NK-92 (cell line): ENCODE results near the gene INCA1.

Experiments
- DNase-seq: peaks from one replicate; lab custom pipeline; 2025; ENCODE audit not compliant: unreplicated experiment; lab: John Stamatoyannopoulos, UW

Gene INCA1

GRCh38 chr17:5014357-5014756 lies 17.0 kb upstream of the INCA1 start:
- DNase-seq: no peak

GRCh38 chr17:5011928-5012327 lies 14.6 kb upstream of the INCA1 start:
- DNase-seq: no peak

- DNase-seq: no peak
Observed at GRCh38 chr17:5003214-5003867, 6.0 kb upstream of the INCA1 start.

- no peak for DNase-seq
Observed at GRCh38 chr17:5002121-5002788, 4.9 kb upstream of the INCA1 start.

GRCh38 chr17:5000237-5000639 lies 2.9 kb upstream of the INCA1 start:
- DNase-seq: no peak

GRCh38 chr17:4999430-5000093 lies 2.2 kb upstream of the INCA1 start:
- no peak for DNase-seq

- no peak for DNase-seq
Observed at GRCh38 chr17:4998732-4999429, 1.6 kb upstream of the INCA1 start.

GRCh38 chr17:4998027-4998731 lies 857 bp upstream of the INCA1 start:
- no peak for DNase-seq

- DNase-seq: no peak
Observed at GRCh38 chr17:4994081-4994595, 3.2 kb downstream of the INCA1 start.

- no peak for DNase-seq
Observed at GRCh38 chr17:4987767-4988567, 9.4 kb downstream of the INCA1 start.

GRCh38 chr17:4986951-4987766 lies 10.2 kb downstream of the INCA1 start, which contains the start of gene CAMTA2:
CAMTA2 (minus strand) TSS chr17:4987675; CDS start chr17:4986222, 1,453 bp downstream.
- DNase-seq: no peak

- DNase-seq: no peak
Observed at GRCh38 chr17:4986403-4986802, 10.9 kb downstream of the INCA1 start.

GRCh38 chr17:4982305-4982704 lies 15.0 kb downstream of the INCA1 start:
- no peak for DNase-seq

- no peak for DNase-seq
Observed at GRCh38 chr17:4980644-4981216, 16.6 kb downstream of the INCA1 start.

- no peak for DNase-seq
Observed at GRCh38 chr17:4978726-4979125, 18.6 kb downstream of the INCA1 start.

GRCh38 chr17:4974115-4974670 lies 23.1 kb downstream of the INCA1 start:
- no peak for DNase-seq

GRCh38 chr17:4973256-4974114 lies 23.8 kb downstream of the INCA1 start:
- no peak for DNase-seq

- no peak for DNase-seq
Observed at GRCh38 chr17:4972752-4973151, 24.6 kb downstream of the INCA1 start.
